Activated naive CD4-positive, alpha-beta T cell treated with anti-CD3 and anti-CD28 coated beads for 36 hours (primary cell): ENCODE data around the gene ERI3. TPM values are rescaled to one million over a fixed set of nuclear protein-coding genes. Genes with fewer than 3 reads are reported as not detected.

ENCODE experiments used
- CTCF ChIA-PET: fragments of 350-600 bp; sonication (Branson Sonifier 250); formaldehyde crosslinking; loops from one replicate; lab custom pipeline; 2021; ENCODE audit warnings: antibody characterized with exemption; lab: Charles Lee
- DNase-seq: peaks from one replicate; pipeline ENCODE4 v3.0.0-alpha.2; 2020
- H3K27ac Mint-ChIP-seq: one replicate; pipeline ENCODE4 v1.8.0; 2021; ENCODE audit warnings: mild to moderate bottlenecking, mixed read lengths
- H3K27me3 Mint-ChIP-seq: one replicate; pipeline ENCODE4 v1.8.0; 2021; ENCODE audit warnings: low read depth, mixed read lengths
- H3K36me3 Mint-ChIP-seq: one replicate; pipeline ENCODE4 v1.8.0; 2021; ENCODE audit warnings: low read depth, mixed read lengths
- H3K4me1 Mint-ChIP-seq: one replicate; pipeline ENCODE4 v1.8.0; 2021; ENCODE audit warnings: low read depth, mixed read lengths
- H3K4me3 Mint-ChIP-seq: one replicate; pipeline ENCODE4 v1.8.0; 2021; ENCODE audit warnings: mild to moderate bottlenecking, moderate library complexity, mixed read lengths
- H3K9me3 Mint-ChIP-seq: one replicate; pipeline ENCODE4 v1.8.0; 2021; ENCODE audit warnings: mixed read lengths
- intact Hi-C: fragments of 100-400 bp; cut with micrococcal nuclease; formaldehyde crosslinking; loops from one replicate; pipeline ENCODE4 v1.15.1; 2023
- total RNA-seq, 2 experiments: library from RNA; stranded (reverse); gene quantifications; one replicate each; pipeline ENCODE4 v1.2.3, GENCODE V29; 2021

Gene ERI3
- total RNA-seq, 2 experiments from 2014 or later: 42.4 to 43.0 TPM

- H3K27me3 Mint-ChIP-seq: no peaks in the 10 kb centered on the region
- peaks cover 44% of the 10 kb centered on the region for H3K36me3 Mint-ChIP-seq
- CTCF ChIA-PET: no interaction called here
- H3K27ac Mint-ChIP-seq: peak overlapping the region; percentile 57
- H3K4me3 Mint-ChIP-seq: no peak overlapping the region
- intact Hi-C loops: no loop called here
- DNase-seq: no peak
- peaks cover 24% of the 10 kb centered on the region for H3K4me1 Mint-ChIP-seq
- H3K9me3 Mint-ChIP-seq: no peaks in the 10 kb centered on the region
Measured at GRCh38 chr1:44310006-44310405, 45.1 kb downstream of the ERI3 start.

GRCh38 chr1:44305962-44306422 lies 49.1 kb downstream of the ERI3 start:
- no peaks in the 10 kb centered on the region for H3K27me3 Mint-ChIP-seq
- intact Hi-C loops: loop anchor here (1.0 to 2.0 kb wide), 4 partner anchors 12 to 89 kb away; no protein-coding TSS in a partner anchor
- peaks cover 63% of the 10 kb centered on the region for H3K36me3 Mint-ChIP-seq
- peak overlapping the region; percentile 95 for H3K27ac Mint-ChIP-seq
- peak; percentile 82 for DNase-seq
- CTCF ChIA-PET: interaction anchor here (0.6 to 1.9 kb wide), 9 partner anchors 22 to 289 kb away, joined by 3 to 7 read pairs (median 4); no protein-coding TSS in a partner anchor
- peak overlapping the region; percentile 26 for H3K4me3 Mint-ChIP-seq
- H3K4me1 Mint-ChIP-seq: peaks cover 34% of the 10 kb centered on the region
- no peaks in the 10 kb centered on the region for H3K9me3 Mint-ChIP-seq

- Mint-ChIP-seq H3K9me3 (no peaks in the 10 kb centered on the region), H3K27ac (peak overlapping the region; percentile 46), H3K4me3 (no peak overlapping the region), H3K27me3 (no peaks in the 10 kb centered on the region), H3K4me1 (peaks cover 34% of the 10 kb centered on the region), H3K36me3 (peaks cover 55% of the 10 kb centered on the region)
- CTCF ChIA-PET: no interaction called here
- no peak for DNase-seq
- intact Hi-C loops: no loop called here
Measured at GRCh38 chr1:44303532-44303931, 51.5 kb downstream of the ERI3 start.

GRCh38 chr1:44302541-44302940 lies 52.5 kb downstream of the ERI3 start:
- Mint-ChIP-seq H3K4me1 (peaks cover 34% of the 10 kb centered on the region), H3K27me3 (no peaks in the 10 kb centered on the region), H3K36me3 (peaks cover 49% of the 10 kb centered on the region), H3K4me3 (no peak overlapping the region), H3K27ac (no peak overlapping the region), H3K9me3 (no peaks in the 10 kb centered on the region)
- DNase-seq: no peak
- CTCF ChIA-PET: no interaction called here
- intact Hi-C loops: no loop called here

- Mint-ChIP-seq H3K36me3 (peaks cover 43% of the 10 kb centered on the region), H3K4me1 (peaks cover 25% of the 10 kb centered on the region), H3K9me3 (no peaks in the 10 kb centered on the region), H3K27me3 (no peaks in the 10 kb centered on the region), H3K27ac (no peak overlapping the region), H3K4me3 (no peak overlapping the region)
- CTCF ChIA-PET: interaction anchor here (0.6 kb wide), 1 partner anchor 23 kb away, joined by 4 read pairs; no protein-coding TSS in a partner anchor
- no peak for DNase-seq
- intact Hi-C loops: no loop called here
Measured at GRCh38 chr1:44301442-44301841, 53.6 kb downstream of the ERI3 start.

- intact Hi-C loops: no loop called here
- Mint-ChIP-seq H3K4me3 (no peak overlapping the region), H3K36me3 (peaks cover 45% of the 10 kb centered on the region), H3K27me3 (no peaks in the 10 kb centered on the region), H3K4me1 (peaks cover 19% of the 10 kb centered on the region), H3K27ac (no peak overlapping the region), H3K9me3 (no peaks in the 10 kb centered on the region)
- CTCF ChIA-PET: interaction anchor here (0.6 kb wide), 1 partner anchor 24 kb away, joined by 4 read pairs; no protein-coding TSS in a partner anchor
- no peak for DNase-seq
Measured at GRCh38 chr1:44300852-44301251, 54.2 kb downstream of the ERI3 start.

- H3K36me3 Mint-ChIP-seq: peaks cover 27% of the 10 kb centered on the region
- DNase-seq: no peak
- CTCF ChIA-PET: no interaction called here
- no peaks in the 10 kb centered on the region for H3K4me1 Mint-ChIP-seq
- no peak overlapping the region for H3K27ac Mint-ChIP-seq
- no peak overlapping the region for H3K4me3 Mint-ChIP-seq
- no peaks in the 10 kb centered on the region for H3K27me3 Mint-ChIP-seq
- intact Hi-C loops: no loop called here
- no peaks in the 10 kb centered on the region for H3K9me3 Mint-ChIP-seq
Measured at GRCh38 chr1:44297695-44298400, 57.2 kb downstream of the ERI3 start.

GRCh38 chr1:44296806-44297205 lies 58.3 kb downstream of the ERI3 start:
- H3K27ac Mint-ChIP-seq: no peak overlapping the region
- peaks cover 25% of the 10 kb centered on the region for H3K36me3 Mint-ChIP-seq
- no peak overlapping the region for H3K4me3 Mint-ChIP-seq
- no peaks in the 10 kb centered on the region for H3K27me3 Mint-ChIP-seq
- no peaks in the 10 kb centered on the region for H3K4me1 Mint-ChIP-seq
- no peak for DNase-seq
- intact Hi-C loops: no loop called here
- CTCF ChIA-PET: no interaction called here
- no peaks in the 10 kb centered on the region for H3K9me3 Mint-ChIP-seq

GRCh38 chr1:44296086-44296485 lies 59.0 kb downstream of the ERI3 start:
- Mint-ChIP-seq H3K4me1 (no peaks in the 10 kb centered on the region), H3K9me3 (no peaks in the 10 kb centered on the region), H3K27me3 (no peaks in the 10 kb centered on the region), H3K27ac (no peak overlapping the region), H3K36me3 (peaks cover 25% of the 10 kb centered on the region), H3K4me3 (no peak overlapping the region)
- intact Hi-C loops: no loop called here
- no peak for DNase-seq
- CTCF ChIA-PET: no interaction called here

- no peak overlapping the region for H3K4me3 Mint-ChIP-seq
- H3K27ac Mint-ChIP-seq: no peak overlapping the region
Measured at GRCh38 chr1:44294588-44295007, 60.5 kb downstream of the ERI3 start.

GRCh38 chr1:44293761-44294315 lies 61.2 kb downstream of the ERI3 start:
- Mint-ChIP-seq H3K27ac (no peak overlapping the region), H3K9me3 (no peaks in the 10 kb centered on the region), H3K36me3 (peaks cover 25% of the 10 kb centered on the region), H3K4me1 (no peaks in the 10 kb centered on the region), H3K4me3 (no peak overlapping the region), H3K27me3 (no peaks in the 10 kb centered on the region)
- intact Hi-C loops: no loop called here
- CTCF ChIA-PET: interaction anchor here (1.2 to 1.9 kb wide), 3 partner anchors 9 to 76 kb away, joined by 3 to 6 read pairs (median 3); no protein-coding TSS in a partner anchor
- DNase-seq: no peak

More at GRCh38 chr1:44294588-44295007, 60.5 kb downstream of the ERI3 start:
- Mint-ChIP-seq H3K4me1 (no peaks in the 10 kb centered on the region), H3K9me3 (no peaks in the 10 kb centered on the region), H3K27me3 (no peaks in the 10 kb centered on the region), H3K36me3 (peaks cover 25% of the 10 kb centered on the region)
- CTCF ChIA-PET: interaction anchor here (1.2 to 1.9 kb wide), 2 partner anchors 10 to 76 kb away, joined by 3 to 6 read pairs; no protein-coding TSS in a partner anchor
- intact Hi-C loops: no loop called here
- no peak for DNase-seq

- H3K4me1 Mint-ChIP-seq: no peaks in the 10 kb centered on the region
- H3K9me3 Mint-ChIP-seq: no peaks in the 10 kb centered on the region
- H3K27me3 Mint-ChIP-seq: no peaks in the 10 kb centered on the region
- no peak overlapping the region for H3K27ac Mint-ChIP-seq
- no peak for DNase-seq
- CTCF ChIA-PET: interaction anchor here (0.6 to 1.3 kb wide), 2 partner anchors 45 to 253 kb away, joined by 3 to 4 read pairs; no protein-coding TSS in a partner anchor
- no peak overlapping the region for H3K4me3 Mint-ChIP-seq
- intact Hi-C loops: no loop called here
- peaks cover 23% of the 10 kb centered on the region for H3K36me3 Mint-ChIP-seq
Measured at GRCh38 chr1:44292651-44293050, 62.4 kb downstream of the ERI3 start.
